Measurements from ENCODE around the gene COA6.

The COA6 gene

DNA sequence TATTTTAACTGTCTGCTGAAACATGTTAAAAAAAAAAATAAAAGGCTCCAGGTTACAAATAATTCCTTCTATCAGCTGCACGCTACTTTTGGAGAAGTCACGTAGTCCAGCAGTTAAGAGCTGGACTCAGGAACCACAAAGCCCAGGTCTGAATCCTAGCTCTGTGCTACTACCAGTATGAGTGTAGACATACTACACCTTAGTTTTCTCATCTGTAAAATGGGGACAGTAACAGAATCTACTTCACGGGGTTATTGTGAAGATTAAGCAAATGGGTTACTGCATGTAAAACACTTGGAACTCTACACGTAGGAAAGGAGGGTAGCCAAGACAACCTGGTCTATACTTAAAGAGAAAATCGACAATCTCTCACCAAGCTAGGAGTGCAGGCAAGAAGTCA, 57.4 kb downstream of the COA6 start:
- no peak for DNase-seq
- Histone ChIP-seq H3K9me2 (replicated peaks; ENCODE audit: insufficient read depth, low read length) (no peaks in the 10 kb centered on the region), H3K9ac (ENCODE audit: low read length) (no peak overlapping the region), H3K36me3 (replicated peaks; ENCODE audit: insufficient read depth, low read length) (no peaks in the 10 kb centered on the region), H3K79me2 (ENCODE audit: low read length) (no peaks in the 10 kb centered on the region), H3K9me3 (replicated peaks; ENCODE audit: insufficient read depth, low read length) (no peaks in the 10 kb centered on the region), H3F3A (ENCODE audit: insufficient read depth, low read length) (no peaks in the 10 kb centered on the region), H3K4me2 (ENCODE audit: low read depth, low read length) (no peak overlapping the region), H2AFZ (ENCODE audit: low read length) (no peak overlapping the region), H3K27me3 (replicated peaks; ENCODE audit: insufficient read depth, low read length) (no peaks in the 10 kb centered on the region), H3K27ac (ENCODE audit: low read length) (no peak overlapping the region), H3K4me3 (ENCODE audit: low read length) (no peak overlapping the region), H4K20me1 (ENCODE audit: insufficient read depth, low read length) (no peaks in the 10 kb centered on the region), H3K4me1 (ENCODE audit: low read length) (no peaks in the 10 kb centered on the region)
- TF ChIP-seq EZH2 (optimal IDR thresholded peaks at IDR 0.05; ENCODE audit: low read depth, low read length) (no peak), EZH2phosphoT487 (IDR thresholded peaks at IDR 0.05; ENCODE audit: low read length) (no peak)
- TF ChIP-seq, protein P1, sequence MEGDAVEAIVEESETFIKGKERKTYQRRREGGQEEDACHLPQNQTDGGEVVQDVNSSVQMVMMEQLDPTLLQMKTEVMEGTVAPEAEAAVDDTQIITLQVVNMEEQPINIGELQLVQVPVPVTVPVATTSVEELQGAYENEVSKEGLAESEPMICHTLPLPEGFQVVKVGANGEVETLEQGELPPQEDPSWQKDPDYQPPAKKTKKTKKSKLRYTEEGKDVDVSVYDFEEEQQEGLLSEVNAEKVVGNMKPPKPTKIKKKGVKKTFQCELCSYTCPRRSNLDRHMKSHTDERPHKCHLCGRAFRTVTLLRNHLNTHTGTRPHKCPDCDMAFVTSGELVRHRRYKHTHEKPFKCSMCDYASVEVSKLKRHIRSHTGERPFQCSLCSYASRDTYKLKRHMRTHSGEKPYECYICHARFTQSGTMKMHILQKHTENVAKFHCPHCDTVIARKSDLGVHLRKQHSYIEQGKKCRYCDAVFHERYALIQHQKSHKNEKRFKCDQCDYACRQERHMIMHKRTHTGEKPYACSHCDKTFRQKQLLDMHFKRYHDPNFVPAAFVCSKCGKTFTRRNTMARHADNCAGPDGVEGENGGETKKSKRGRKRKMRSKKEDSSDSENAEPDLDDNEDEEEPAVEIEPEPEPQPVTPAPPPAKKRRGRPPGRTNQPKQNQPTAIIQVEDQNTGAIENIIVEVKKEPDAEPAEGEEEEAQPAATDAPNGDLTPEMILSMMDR (IDR thresholded peaks at IDR 0.05; ENCODE audit: low read length), result no peak

GRCh38 chr1:234431255-234431654, 58.0 kb downstream of the COA6 start:
- H3K4me3 ChIP-seq (ENCODE audit: low read length), result no peak overlapping the region
- no peaks in the 10 kb centered on the region for H3K36me3 ChIP-seq (replicated peaks; ENCODE audit: insufficient read depth, low read length)
- TF ChIP-seq EZH2phosphoT487 (IDR thresholded peaks at IDR 0.05; ENCODE audit: low read length) (no peak), EZH2 (optimal IDR thresholded peaks at IDR 0.05; ENCODE audit: low read depth, low read length) (no peak)
- TF ChIP-seq, protein P1 (IDR thresholded peaks at IDR 0.05; ENCODE audit: low read length), result no peak
- no peak overlapping the region for H3K4me2 ChIP-seq (ENCODE audit: low read depth, low read length)
- no peak overlapping the region for H3K9ac ChIP-seq (ENCODE audit: low read length)
- no peak overlapping the region for H2AFZ ChIP-seq (ENCODE audit: low read length)
- no peaks in the 10 kb centered on the region for H4K20me1 ChIP-seq (ENCODE audit: insufficient read depth, low read length)
- H3K27ac ChIP-seq (ENCODE audit: low read length), result no peak overlapping the region
- DNase-seq, result no peak
- no peaks in the 10 kb centered on the region for H3K4me1 ChIP-seq (ENCODE audit: low read length)
- no peaks in the 10 kb centered on the region for H3K9me2 ChIP-seq (replicated peaks; ENCODE audit: insufficient read depth, low read length)
- no peaks in the 10 kb centered on the region for H3F3A ChIP-seq (ENCODE audit: insufficient read depth, low read length)
- no peaks in the 10 kb centered on the region for H3K79me2 ChIP-seq (ENCODE audit: low read length)
- no peaks in the 10 kb centered on the region for H3K9me3 ChIP-seq (replicated peaks; ENCODE audit: insufficient read depth, low read length)
- H3K27me3 ChIP-seq (replicated peaks; ENCODE audit: insufficient read depth, low read length), result no peaks in the 10 kb centered on the region

DNA sequence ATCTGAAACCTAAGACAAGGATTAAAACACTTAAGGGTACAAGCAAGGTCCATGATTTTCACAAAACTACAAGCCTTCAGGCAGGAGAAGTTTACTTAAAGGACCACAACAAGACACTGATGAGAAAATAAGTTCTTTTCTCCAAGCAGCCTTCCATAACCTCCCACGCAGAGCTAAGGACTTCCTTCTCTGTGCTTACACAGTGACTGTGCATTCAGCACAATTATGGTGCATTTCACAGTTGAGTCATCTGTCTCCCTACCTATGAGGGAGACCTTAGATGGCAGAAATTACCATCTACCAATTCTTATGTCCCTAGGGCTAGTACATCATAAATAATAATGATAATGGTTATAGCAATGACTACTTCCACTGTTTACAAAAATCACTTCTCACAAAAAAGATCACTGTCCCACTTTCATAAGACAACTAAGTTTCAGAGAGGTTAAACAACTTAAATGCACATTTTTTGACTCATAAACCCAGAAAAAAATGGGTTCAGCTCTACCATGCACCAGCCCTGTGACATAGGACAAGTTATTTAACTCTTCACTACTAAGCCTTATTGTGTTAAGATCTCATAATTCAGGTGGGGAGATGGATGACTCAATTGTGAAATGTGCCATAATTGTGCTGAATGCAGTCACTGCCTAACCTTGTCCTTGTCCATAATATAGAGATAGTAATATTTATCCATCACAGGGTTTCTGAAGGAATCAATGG, 60.5 kb downstream of the COA6 start:
- Histone ChIP-seq H3K4me1 (ENCODE audit: low read length) (no peaks in the 10 kb centered on the region), H3K27me3 (replicated peaks; ENCODE audit: insufficient read depth, low read length) (no peaks in the 10 kb centered on the region), H3K4me3 (ENCODE audit: low read length) (no peak overlapping the region), H3K9me2 (replicated peaks; ENCODE audit: insufficient read depth, low read length) (no peaks in the 10 kb centered on the region), H2AFZ (ENCODE audit: low read length) (no peak overlapping the region), H3F3A (ENCODE audit: insufficient read depth, low read length) (no peaks in the 10 kb centered on the region), H4K20me1 (ENCODE audit: insufficient read depth, low read length) (no peaks in the 10 kb centered on the region), H3K79me2 (ENCODE audit: low read length) (no peaks in the 10 kb centered on the region), H3K36me3 (replicated peaks; ENCODE audit: insufficient read depth, low read length) (no peaks in the 10 kb centered on the region), H3K9me3 (replicated peaks; ENCODE audit: insufficient read depth, low read length) (no peaks in the 10 kb centered on the region), H3K27ac (ENCODE audit: low read length) (no peak overlapping the region), H3K9ac (ENCODE audit: low read length) (no peak overlapping the region), H3K4me2 (ENCODE audit: low read depth, low read length) (no peak overlapping the region)
- TF ChIP-seq EZH2 (optimal IDR thresholded peaks at IDR 0.05; ENCODE audit: low read depth, low read length) (no peak), EZH2phosphoT487 (IDR thresholded peaks at IDR 0.05; ENCODE audit: low read length) (no peak)
- TF ChIP-seq, protein P1 (IDR thresholded peaks at IDR 0.05; ENCODE audit: low read length), result no peak
- no peak for DNase-seq
